ENCODE measurements around the gene CDYL. TPM values are rescaled to one million over a fixed set of nuclear protein-coding genes. Genes with fewer than 3 reads are reported as not detected.
A peak's percentile ranks its signal among the peaks of the same experiment; 100 is the strongest.

CDYL gene
- total RNA-seq, 1 experiment from 2014 or later, result 60.8 TPM

DNA sequence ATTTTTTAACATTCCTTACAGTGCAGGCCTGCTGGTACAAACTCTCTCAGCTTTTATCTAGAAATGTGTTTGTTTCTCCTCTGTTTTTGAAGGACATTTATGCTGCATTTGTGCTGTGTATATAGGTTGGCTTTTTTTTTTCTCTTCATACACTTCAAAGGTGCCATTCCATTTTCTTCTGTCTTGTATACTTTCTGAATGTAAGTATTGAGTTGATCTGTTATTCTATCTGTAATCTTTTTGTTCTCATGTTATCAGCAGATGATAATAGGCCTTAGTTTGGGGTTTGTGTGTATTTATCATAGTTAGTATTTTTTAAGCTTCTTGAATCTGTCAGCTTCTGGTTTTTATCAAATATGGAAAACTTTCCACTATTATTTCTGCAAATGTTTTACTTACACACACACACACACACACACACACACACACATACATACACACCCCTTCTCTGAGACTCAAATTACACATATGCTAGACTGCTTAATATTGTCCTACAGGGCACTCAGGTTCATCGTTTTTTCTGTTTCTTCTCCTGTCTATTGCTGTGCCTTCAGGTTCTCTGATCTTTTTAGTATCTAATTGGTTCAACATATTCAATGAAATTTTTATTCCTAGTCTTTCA, 153.0 kb downstream of the CDYL start:
- Histone ChIP-seq H3K79me2 (ENCODE audit: low read depth) (peaks cover 6% of the 10 kb centered on the region; the same call in 1 of the 2 replicates), H3K27ac (no peak overlapping the region), H3K4me3 (no peak overlapping the region), H2AFZ (no peak overlapping the region), H3K27me3 (ENCODE audit: insufficient read depth, low read depth) (no peaks in the 10 kb centered on the region), H3F3A (ENCODE audit: insufficient read depth, low read depth) (no peaks in the 10 kb centered on the region), H3K9me2 (ENCODE audit: insufficient read depth) (no peaks in the 10 kb centered on the region), H3K36me3 (ENCODE audit: low read depth) (no peaks in the 10 kb centered on the region), H3K4me2 (no peak overlapping the region), H3K9me3 (ENCODE audit: insufficient read depth, low read depth) (no peaks in the 10 kb centered on the region; the same call in 1 of the 2 replicates), H3K4me1 (replicated peaks; ENCODE audit: insufficient read depth) (peaks cover 18% of the 10 kb centered on the region), H4K20me1 (ENCODE audit: insufficient read depth) (no peaks in the 10 kb centered on the region)
- ChIA-PET CTCF (interaction anchor here (0.6 kb wide), 2 partner anchors 459 to 1472 kb away, joined by 3 read pairs; partner anchors contain the start of gene SLC22A23), POLR2A (ENCODE audit: unreplicated experiment) (no interaction called here)
- no peak for DNase-seq
- intact Hi-C loops (cut with micrococcal nuclease; ENCODE audit: unreplicated experiment), result no loop called here
- no TSS peak for BruUV-seq (replicated peaks)
- TF ChIP-seq EZH2 (IDR thresholded peaks at IDR 0.05; ENCODE audit: low read depth), result no peak
- TF ChIP-seq, protein P1, sequence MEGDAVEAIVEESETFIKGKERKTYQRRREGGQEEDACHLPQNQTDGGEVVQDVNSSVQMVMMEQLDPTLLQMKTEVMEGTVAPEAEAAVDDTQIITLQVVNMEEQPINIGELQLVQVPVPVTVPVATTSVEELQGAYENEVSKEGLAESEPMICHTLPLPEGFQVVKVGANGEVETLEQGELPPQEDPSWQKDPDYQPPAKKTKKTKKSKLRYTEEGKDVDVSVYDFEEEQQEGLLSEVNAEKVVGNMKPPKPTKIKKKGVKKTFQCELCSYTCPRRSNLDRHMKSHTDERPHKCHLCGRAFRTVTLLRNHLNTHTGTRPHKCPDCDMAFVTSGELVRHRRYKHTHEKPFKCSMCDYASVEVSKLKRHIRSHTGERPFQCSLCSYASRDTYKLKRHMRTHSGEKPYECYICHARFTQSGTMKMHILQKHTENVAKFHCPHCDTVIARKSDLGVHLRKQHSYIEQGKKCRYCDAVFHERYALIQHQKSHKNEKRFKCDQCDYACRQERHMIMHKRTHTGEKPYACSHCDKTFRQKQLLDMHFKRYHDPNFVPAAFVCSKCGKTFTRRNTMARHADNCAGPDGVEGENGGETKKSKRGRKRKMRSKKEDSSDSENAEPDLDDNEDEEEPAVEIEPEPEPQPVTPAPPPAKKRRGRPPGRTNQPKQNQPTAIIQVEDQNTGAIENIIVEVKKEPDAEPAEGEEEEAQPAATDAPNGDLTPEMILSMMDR (conservative IDR thresholded peaks at IDR 0.05), result no peak

DNA sequence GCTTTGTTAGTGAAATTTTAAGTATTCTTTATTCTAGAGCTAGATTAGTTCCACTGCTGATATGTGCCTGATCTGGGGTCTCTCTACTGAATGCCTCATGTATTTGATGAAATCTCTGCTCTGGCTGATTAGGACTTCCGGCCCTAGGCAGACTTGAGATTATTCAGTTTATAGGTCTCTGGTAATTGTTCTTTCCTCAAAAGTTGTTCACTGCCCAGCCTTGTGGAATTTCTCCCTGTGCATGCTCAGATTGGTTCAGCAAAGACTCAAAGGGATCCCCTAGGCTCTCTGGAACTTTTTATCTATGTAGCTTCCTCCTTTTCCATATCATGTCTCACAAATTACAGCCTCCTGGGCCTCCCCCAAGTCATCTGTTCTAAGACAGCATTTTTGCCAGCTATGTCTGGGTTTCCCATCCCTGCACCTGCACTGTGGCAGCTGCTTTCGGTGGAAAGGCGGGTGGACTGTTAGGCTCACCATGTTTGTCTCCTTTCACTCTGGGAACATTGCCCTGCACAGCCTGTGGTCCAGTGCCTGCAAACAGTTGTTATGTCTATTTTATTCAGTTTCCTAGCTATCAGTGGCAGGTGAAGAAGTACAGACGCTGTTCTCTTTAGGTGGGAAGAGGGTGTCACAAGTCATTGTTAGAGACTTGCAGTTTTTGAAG, 154.0 kb downstream of the CDYL start:
- no peak overlapping the region for H2AFZ ChIP-seq
- intact Hi-C loops (cut with micrococcal nuclease; ENCODE audit: unreplicated experiment), result no loop called here
- peaks cover 6% of the 10 kb centered on the region; the same call in 1 of the 2 replicates for H3K79me2 ChIP-seq (ENCODE audit: low read depth)
- H3K36me3 ChIP-seq (ENCODE audit: low read depth), result no peaks in the 10 kb centered on the region
- no peaks in the 10 kb centered on the region for H3K9me2 ChIP-seq (ENCODE audit: insufficient read depth)
- H3F3A ChIP-seq (ENCODE audit: insufficient read depth, low read depth), result no peaks in the 10 kb centered on the region
- CTCF ChIA-PET, result no interaction called here
- no peaks in the 10 kb centered on the region for H3K27me3 ChIP-seq (ENCODE audit: insufficient read depth, low read depth)
- H3K4me2 ChIP-seq, result no peak overlapping the region
- DNase-seq, result no peak
- H3K4me1 ChIP-seq (replicated peaks; ENCODE audit: insufficient read depth), result peaks cover 18% of the 10 kb centered on the region
- POLR2A ChIA-PET (ENCODE audit: unreplicated experiment), result no interaction called here
- no peak overlapping the region for H3K4me3 ChIP-seq
- BruUV-seq (replicated peaks), result no TSS peak
- no peak overlapping the region for H3K27ac ChIP-seq
- no peaks in the 10 kb centered on the region for H4K20me1 ChIP-seq (ENCODE audit: insufficient read depth)
- TF ChIP-seq, protein P1 (conservative IDR thresholded peaks at IDR 0.05), result no peak
- no peak for TF ChIP-seq EZH2 (IDR thresholded peaks at IDR 0.05; ENCODE audit: low read depth)
- no peaks in the 10 kb centered on the region; the same call in 1 of the 2 replicates for H3K9me3 ChIP-seq (ENCODE audit: insufficient read depth, low read depth)

DNA sequence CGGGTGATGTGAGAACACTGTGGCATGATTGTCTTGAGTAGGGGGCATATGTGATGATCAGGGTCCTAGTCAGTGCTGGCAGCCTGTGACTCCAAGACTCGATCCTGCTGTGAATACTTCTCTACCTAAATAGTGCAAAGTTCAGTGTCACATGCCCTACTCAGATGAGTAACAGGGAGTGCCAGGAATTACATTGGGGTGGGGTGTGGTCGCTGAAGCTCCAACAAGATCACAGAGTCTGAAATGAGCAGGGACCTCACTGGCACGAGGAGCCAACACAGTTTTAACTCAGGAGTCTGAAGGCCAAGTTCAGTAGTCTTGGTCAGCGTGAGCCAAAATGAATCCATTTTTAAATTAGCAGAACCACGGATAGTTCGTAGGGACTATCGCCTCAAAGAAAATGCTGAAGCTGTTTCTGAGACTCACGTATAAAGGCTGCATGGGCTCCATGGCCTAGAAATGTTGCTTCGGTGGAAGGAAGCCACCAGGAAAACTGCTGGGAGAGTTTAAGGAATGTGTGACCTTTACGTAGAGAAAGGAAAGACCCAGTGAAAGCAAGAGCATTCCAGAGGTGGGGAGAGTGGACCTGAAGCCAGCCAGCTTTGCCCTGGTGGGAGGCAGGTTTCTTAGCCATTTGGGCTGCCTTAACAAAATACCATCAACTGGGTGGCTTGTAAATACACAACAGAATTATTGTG, 155.5 kb downstream of the CDYL start:
- Histone ChIP-seq H3K4me3 (no peak overlapping the region), H3K9me2 (ENCODE audit: insufficient read depth) (no peaks in the 10 kb centered on the region), H3K36me3 (ENCODE audit: low read depth) (no peaks in the 10 kb centered on the region), H3K4me1 (replicated peaks; ENCODE audit: insufficient read depth) (peaks cover 18% of the 10 kb centered on the region), H3K27ac (peak overlapping the region; percentile 77), H3K4me2 (peak overlapping the region; percentile 48), H4K20me1 (ENCODE audit: insufficient read depth) (no peaks in the 10 kb centered on the region), H3F3A (ENCODE audit: insufficient read depth, low read depth) (no peaks in the 10 kb centered on the region), H3K9me3 (ENCODE audit: insufficient read depth, low read depth) (no peaks in the 10 kb centered on the region; the same call in 1 of the 2 replicates), H3K27me3 (ENCODE audit: insufficient read depth, low read depth) (no peaks in the 10 kb centered on the region), H2AFZ (no peak overlapping the region; the same call in 1 of the 2 replicates), H3K79me2 (ENCODE audit: low read depth) (peaks cover 6% of the 10 kb centered on the region; the same call in 1 of the 2 replicates)
- DNase-seq, result peak; percentile 33 to 55
- BruUV-seq (replicated peaks), result TSS peak; percentile 42
- intact Hi-C loops (cut with micrococcal nuclease; ENCODE audit: unreplicated experiment), result no loop called here
- no peak for TF ChIP-seq EZH2 (IDR thresholded peaks at IDR 0.05; ENCODE audit: low read depth)
- TF ChIP-seq, protein P1 (conservative IDR thresholded peaks at IDR 0.05), result no peak
- ChIA-PET CTCF (no interaction called here), POLR2A (ENCODE audit: unreplicated experiment) (no interaction called here)

All from PC-9 (cell line).